ENCODE data around the gene CXorf58.

The CXorf58 gene

GRCh38 chrX:23901060-23901459 lies 6.7 kb upstream of the CXorf58 start:
- DNase-seq (ENCODE audit: low read depth), result no peak

DNA sequence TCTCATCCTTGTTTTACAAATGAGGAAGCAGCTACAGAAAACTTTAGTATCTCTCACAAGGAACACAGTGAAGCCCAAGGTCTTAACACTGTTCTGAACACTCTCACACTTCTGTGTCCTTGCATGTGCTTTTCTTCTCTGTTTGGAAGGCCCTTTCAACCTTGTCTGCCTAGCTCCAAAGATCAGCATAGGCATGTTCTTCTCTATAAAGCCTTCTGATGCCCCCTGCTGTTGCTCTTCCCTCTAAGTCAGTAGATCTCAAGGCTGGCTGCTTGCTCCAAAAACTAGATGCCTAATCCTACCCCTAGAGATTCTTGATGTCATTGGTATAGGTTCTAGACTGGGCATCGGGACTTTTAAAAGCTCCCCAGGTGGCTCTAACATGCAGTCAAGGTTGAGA lies 6.0 kb upstream of the CXorf58 start:
- DNase-seq (ENCODE audit: low read depth), result no peak

DNA sequence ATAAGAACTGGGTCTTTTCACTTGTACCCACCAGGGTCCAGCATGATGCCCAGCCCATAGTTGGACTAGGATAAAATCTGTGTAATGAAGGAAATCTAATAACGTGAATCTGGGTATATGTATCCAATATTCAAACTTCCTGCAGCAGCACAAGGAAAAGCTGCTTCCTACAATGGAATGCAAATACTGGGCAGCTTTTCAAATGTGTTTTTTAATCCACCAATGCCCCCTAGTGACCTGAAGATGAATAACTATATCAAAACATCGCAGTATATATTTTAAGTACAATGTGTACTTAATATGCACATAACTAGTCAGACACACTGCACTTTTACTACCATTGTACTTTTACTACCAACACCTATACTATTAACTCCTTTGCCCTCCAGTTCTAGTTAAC lies 5.4 kb upstream of the CXorf58 start:
- DNase-seq (ENCODE audit: low read depth), result no peak

- no peak for DNase-seq (ENCODE audit: low read depth)
Observed at GRCh38 chrX:23904096-23904495, 3.7 kb upstream of the CXorf58 start.

DNA sequence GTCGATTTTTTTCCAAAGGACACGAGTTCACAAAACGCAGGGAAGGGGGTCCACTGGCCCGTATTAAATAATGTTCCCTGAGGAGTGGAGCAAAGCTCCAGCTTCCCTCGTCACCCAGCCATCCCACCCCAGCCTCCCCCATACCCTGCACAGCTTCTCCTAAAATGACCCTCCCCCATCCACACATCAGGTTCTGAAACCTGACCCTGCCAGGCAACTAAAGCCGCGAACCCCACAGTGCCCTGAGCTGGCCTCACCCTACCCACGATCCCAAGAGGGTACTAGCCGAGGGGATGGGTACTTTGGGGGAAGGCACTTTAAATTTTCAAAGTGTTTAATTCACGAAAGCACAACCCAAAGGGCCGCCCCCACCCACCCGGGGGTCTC lies 702 bp upstream of the CXorf58 start:
- DNase-seq (ENCODE audit: low read depth), result no peak

DNA sequence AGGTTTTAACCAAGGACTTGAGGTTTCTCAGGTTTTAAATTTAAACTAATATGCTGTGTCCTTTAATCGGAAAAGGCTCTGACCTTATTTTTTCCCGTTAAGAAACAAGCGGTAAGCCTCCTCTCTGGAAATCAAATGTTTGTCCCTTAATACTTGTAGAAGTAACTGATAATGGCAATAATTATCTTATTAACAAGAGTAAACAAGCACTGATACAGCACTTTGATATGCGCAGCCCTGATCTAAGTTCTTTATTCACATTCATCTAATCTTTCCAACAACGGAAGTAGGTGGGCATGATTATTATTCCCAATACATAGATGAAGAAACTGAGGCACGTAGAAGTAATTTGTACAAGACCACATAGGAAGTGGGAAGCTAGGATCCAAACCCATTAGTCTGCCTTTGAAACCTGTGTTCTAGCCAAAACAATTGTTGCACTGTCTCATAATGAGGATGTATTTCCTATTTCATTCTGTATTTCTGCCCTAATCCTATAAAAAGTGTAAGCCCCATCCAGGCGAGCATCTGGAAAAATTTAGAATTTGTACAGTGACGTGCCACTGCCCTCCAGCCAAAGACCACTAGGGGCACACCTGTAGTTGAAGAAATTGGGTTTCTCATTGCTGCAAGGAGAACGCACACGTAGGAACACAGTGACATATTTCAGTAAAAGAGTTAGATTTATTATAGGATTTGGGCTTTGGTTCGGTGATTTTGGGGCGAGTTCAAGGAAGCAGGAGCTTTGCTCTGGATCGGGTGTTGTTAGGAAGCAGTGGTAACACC lies 606 bp downstream of the CXorf58 start:
- DNase-seq (ENCODE audit: low read depth), result no peak

GRCh38 chrX:23911126-23911835 lies 3.5 kb downstream of the CXorf58 start:
- no peak for DNase-seq (ENCODE audit: low read depth)

DNA sequence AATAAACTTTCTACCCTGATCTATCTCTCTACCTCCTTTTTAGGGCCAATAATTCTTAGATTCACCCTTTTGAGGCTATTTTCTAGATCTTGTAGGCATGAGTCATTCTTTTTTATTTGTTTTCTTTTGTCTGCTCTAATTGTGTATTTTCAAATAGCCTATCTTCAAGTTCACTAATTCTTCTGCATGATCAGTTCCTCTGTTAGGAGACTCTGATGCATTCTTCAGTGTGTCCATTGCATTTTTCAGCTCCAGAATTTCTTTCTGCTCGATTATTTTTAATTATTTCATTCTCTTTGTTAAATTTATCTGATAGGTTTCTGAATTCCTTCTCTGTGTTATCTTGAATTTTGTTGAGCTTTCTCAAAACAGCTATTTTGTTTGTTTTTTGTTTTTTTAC lies 11.3 kb downstream of the CXorf58 start:
- DNase-seq (ENCODE audit: low read depth), result no peak

DNA sequence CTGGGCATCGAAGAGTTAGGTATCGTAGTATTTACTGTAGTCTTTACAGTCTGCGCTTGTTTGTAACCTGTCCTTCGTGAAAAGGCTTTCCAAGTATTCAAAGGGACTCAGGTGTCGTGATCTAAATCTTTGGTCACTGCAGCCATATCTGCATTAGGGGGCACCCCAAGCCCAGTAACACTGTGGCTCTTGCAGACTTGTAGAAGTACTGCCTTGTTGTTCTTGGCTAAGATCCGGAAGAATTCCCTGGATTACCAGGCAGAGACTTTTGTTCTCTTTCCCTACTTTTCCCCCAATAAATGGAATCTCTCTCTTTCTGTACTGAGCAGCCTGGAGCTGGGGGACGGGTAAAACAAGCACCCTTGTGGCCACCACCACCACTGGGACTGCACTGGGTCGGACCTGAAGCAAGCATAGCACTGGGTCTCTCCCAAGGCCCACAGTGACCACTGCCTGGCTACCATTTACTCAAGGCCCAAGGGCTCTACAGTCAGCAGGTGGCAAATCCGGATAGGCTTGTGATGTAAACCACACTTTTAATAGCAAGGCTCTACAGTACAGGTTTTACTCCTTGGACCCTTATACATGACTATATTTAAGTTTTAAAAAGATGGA lies 12.0 kb downstream of the CXorf58 start:
- no peak for DNase-seq (ENCODE audit: low read depth)

DNA sequence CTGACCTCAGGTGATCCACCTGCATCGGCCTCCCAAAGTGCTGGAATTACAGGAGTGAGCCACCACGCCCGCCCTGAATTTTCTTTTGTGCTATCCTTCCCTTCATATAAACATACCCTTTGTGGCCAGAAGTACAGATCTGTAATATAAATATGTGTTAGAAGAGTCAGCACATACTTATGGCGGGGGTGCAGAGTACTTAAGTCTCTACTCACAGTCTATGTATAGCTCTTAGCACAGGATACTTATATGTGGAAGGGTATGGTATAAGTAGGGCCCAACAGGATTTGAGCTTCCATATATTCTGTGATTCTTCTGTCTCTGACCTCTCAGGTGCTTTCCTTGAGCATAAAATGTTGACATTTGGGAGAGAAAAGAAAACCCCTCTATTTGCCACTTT lies 18.2 kb downstream of the CXorf58 start:
- no peak for DNase-seq (ENCODE audit: low read depth)

- DNase-seq (ENCODE audit: low read depth), result no peak
Observed at GRCh38 chrX:23930894-23931604, 23.2 kb downstream of the CXorf58 start.

GRCh38 chrX:23932046-23932445 lies 24.2 kb downstream of the CXorf58 start:
- no peak for DNase-seq (ENCODE audit: low read depth)

GRCh38 chrX:23935106-23935505 lies 27.3 kb downstream of the CXorf58 start:
- DNase-seq (ENCODE audit: low read depth), result no peak

DNA sequence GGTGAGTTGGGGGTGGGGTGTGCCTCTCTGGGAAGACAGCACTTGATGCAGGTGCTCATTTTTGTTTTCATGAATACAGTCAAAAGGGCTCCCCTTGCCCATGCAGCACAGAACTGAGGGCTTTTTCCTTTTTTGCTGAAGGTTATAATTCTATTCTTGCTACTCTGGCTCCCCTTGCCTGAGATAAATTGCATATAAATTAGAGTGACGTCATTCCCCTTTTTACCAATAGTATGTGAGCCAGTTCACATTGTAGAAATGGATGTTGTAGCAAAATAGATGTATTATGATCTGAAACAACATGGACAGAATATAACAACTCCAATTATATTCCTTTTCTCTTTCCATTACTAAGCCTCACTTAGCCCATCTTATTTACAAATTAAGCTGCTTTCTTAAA lies 28.4 kb downstream of the CXorf58 start:
- no peak for DNase-seq (ENCODE audit: low read depth)

GRCh38 chrX:23937100-23937499 lies 29.3 kb downstream of the CXorf58 start:
- no peak for DNase-seq (ENCODE audit: low read depth)

GRCh38 chrX:23938690-23939089 lies 30.9 kb downstream of the CXorf58 start:
- no peak for DNase-seq (ENCODE audit: low read depth)

- DNase-seq (ENCODE audit: low read depth), result no peak
Observed at GRCh38 chrX:23939203-23939602, 31.4 kb downstream of the CXorf58 start.

GRCh38 chrX:23944234-23944633 lies 36.4 kb downstream of the CXorf58 start:
- DNase-seq (ENCODE audit: low read depth), result no peak

DNA sequence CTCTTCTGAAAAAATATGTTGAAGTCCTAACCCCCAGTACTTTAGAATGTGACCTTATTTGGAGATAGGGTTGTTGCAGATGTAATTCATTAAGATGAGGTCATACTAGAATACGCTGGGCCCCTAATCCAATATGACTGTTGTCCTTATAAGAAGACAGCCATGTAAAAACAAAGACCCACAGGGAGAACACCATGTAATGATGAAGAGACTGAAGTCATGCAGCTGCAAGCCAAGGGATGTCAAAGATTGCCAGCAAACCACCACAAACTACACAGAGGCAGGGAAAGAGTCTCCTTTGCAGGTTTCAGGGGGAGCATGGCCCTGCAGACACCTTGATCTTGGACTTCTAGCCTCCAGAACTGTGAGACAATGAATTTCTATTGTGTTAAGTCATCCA lies 37.4 kb downstream of the CXorf58 start:
- no peak for DNase-seq (ENCODE audit: low read depth)

DNA sequence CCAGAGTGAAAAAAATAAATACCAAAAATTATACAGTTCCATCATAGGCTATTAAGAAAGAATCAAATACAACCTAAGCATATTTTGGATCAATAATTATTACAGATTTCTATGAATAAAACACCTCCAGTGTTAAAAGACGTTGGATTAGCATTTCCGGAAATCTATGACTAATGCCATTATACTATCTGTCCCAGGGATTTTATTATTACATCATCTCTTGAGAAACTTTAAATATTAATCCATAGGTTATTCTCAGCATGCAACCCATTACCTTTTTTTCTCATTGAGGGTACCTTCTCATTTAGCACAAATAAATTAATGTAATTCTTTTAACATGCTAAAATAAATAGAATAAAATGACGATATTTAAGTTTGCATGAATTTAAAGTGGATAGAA lies 44.6 kb downstream of the CXorf58 start:
- DNase-seq (ENCODE audit: low read depth), result no peak

- peak; percentile 2 for DNase-seq (ENCODE audit: low read depth)
Observed at GRCh38 chrX:23952984-23953907, 45.4 kb downstream of the CXorf58 start.

DNA sequence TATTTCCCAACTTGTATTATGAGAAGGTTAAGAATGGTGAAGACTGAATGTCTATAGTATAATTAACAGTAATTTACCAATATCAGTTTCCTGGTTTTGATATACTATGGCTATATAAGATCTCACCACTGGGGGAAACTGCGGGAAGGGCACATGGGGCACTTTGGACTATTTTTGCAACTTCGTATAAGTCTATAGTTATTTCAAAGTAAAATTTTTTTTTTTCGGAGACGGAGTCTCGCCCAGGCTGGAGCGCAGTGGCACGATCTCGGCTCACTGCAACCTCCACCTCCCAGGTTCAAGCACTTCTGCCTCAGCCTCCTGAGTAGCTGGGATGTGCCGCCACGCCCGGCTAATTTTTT lies 46.1 kb downstream of the CXorf58 start:
- DNase-seq (ENCODE audit: low read depth), result no peak

Data from stimulated activated CD8-positive, alpha-beta memory T cell treated with anti-CD3 and anti-CD28 coated beads, Interleukin-7, amount 100 ng/mL, for 24 hours (primary cell).